Fibroblast of mammary gland (primary cell): ENCODE results near the gene ZNF423.

Source experiments
- DNase-seq: peaks from one replicate; pipeline ENCODE4 v3.0.0-alpha.2; 2010; ENCODE audit warnings: low read depth
- H3K4me3 ChIP-seq: 2 replicates; pipeline ENCODE4 v1.5.1; 2011; ENCODE audit warnings: low read depth, mild to moderate bottlenecking, low read length, moderate library complexity; ENCODE audit not compliant: control insufficient read depth
- TF ChIP-seq, protein P1 (sequence below): conservative IDR thresholded peaks from 2 replicates; pipeline ENCODE4 v1.5.1; 2011; ENCODE audit warnings: low read depth, low read length, inconsistent platforms; ENCODE audit not compliant: control insufficient read depth, insufficient read depth

The ZNF423 gene

DNA sequence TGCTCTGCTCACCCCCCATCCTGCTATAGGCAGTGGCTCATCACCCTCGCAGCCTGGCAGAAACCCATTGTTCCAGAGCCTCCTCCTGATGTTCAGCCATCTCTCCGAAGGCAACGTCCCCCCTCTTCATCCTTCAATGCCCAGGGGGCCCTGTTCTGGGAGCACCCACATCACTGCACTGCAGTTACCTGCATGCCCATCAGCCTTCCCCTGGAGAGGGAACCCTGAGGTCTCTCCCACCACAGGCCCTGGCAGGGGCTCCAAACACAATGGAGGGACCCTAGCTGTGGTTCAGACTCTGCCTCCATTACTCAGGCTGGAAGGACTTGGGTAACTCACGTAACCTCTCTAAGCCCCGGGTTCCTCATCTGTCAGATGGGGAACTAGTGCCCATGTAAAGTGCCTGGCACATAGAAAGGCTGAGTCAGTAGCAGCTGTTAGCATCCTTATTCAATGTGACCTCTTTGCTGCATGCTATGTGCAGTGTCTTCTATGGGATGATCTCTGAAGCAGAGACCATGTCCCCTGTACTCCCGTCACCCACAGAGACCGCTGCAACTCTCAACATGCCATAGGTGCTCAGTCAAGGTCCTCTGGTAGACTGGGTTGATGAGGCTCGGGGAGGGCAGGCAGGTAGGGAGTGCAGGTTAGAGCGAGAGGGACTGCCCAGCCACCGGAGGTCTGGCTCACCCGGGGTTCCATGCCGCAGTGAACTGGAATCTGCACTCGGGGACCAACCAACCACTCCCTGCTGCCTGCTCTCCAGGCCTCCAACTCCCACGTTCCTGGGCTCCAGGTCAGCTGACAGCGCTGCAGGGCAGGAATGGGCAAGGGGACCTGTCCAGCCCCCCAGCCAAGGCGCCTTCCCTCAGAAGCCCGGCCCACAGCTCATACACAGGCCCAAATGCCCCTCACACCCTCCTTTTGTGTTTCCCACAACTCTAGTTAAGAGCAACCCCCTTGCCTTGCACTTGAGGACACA, 233.2 kb downstream of the ZNF423 start:
- no peak for DNase-seq
- TF ChIP-seq, protein P1, sequence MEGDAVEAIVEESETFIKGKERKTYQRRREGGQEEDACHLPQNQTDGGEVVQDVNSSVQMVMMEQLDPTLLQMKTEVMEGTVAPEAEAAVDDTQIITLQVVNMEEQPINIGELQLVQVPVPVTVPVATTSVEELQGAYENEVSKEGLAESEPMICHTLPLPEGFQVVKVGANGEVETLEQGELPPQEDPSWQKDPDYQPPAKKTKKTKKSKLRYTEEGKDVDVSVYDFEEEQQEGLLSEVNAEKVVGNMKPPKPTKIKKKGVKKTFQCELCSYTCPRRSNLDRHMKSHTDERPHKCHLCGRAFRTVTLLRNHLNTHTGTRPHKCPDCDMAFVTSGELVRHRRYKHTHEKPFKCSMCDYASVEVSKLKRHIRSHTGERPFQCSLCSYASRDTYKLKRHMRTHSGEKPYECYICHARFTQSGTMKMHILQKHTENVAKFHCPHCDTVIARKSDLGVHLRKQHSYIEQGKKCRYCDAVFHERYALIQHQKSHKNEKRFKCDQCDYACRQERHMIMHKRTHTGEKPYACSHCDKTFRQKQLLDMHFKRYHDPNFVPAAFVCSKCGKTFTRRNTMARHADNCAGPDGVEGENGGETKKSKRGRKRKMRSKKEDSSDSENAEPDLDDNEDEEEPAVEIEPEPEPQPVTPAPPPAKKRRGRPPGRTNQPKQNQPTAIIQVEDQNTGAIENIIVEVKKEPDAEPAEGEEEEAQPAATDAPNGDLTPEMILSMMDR: no peak
- H3K4me3 ChIP-seq: no peak overlapping the region

- DNase-seq: no peak
- TF ChIP-seq, protein P1: no peak
- H3K4me3 ChIP-seq: no peak overlapping the region
These were observed 233.9 kb downstream of the ZNF423 start for GRCh38 chr16:49622084-49622390.

GRCh38 chr16:49621241-49622083, 234.4 kb downstream of the ZNF423 start:
- DNase-seq: no peak
- TF ChIP-seq, protein P1: no peak
- H3K4me3 ChIP-seq: no peak overlapping the region

DNA sequence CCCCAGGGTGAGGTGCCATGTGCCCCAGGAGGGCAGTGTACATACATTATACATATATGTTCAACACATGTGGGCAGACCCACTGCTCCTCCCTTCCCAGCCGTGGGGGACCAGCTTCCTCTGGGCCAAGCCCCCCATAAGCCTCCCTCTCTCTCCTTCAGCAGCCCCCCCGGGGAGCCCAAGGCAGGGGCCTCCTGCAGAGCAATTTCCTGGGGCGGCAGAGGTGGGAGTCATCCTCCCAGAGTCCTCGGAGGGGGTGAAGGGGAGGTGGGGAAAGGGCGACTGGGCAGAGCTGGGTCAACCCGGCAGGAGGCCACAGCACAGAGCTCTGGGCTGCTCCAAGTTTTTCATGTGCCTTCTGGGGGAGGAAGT, 235.1 kb downstream of the ZNF423 start:
- no peak overlapping the region for H3K4me3 ChIP-seq
- DNase-seq: no peak
- TF ChIP-seq, protein P1: no peak

- peak; percentile 74 for DNase-seq
- no peak overlapping the region for H3K4me3 ChIP-seq
- TF ChIP-seq, protein P1: no peak
These were observed 235.6 kb downstream of the ZNF423 start for GRCh38 chr16:49620158-49620868.

GRCh38 chr16:49619811-49620157, 236.1 kb downstream of the ZNF423 start:
- no peak overlapping the region for H3K4me3 ChIP-seq
- TF ChIP-seq, protein P1: no peak
- no peak for DNase-seq
